GM19463 (cell line): ENCODE results near the gene PHLDB1.
"Not testable (repeated sequence)": the region's sequence is repeated elsewhere in the genome, so short reads cannot be mapped to it uniquely, and the experiment has no call there.

Experiments
- ATAC-seq: cut with Tn5 transposase; IDR thresholded peaks from one replicate; pipeline ENCODE4 v1.9.1; 2021; ENCODE audit warnings: mild to moderate bottlenecking, moderate library complexity; ENCODE audit not compliant: unreplicated experiment

The PHLDB1 gene

GRCh38 chr11:118658429-118659313, 51.3 kb downstream of the PHLDB1 start:
- ATAC-seq: no peak

DNA sequence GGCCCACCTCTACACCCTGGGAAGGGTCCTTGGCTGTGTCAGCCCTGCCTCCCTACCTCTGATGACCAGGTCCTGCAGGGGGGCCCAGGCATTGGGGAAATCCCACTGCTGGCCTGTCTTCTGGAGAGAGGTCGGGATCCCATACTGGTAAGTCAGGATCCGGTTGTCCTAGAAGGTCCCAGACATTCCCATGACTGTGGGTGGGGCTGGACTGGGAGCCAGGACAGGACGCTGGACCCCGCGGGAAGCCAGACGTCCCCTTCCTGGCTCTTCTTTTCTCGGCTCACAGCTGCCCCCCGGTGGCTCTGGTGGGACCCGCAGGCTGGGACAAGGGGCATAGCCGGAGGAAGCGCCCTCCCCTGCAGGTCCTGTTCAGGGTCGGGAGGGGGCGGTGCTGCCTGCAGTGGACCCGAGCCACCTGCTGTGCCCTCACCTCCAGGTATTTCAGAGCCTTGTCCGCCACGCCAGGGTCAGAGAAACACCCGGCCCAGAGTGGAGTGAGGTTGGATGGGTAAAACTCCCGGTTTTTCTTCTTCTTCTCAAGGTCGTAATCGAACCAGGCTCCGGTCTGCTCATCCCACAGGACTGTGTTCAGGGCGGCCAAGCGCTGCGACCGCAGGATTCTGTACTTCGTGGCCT, 52.0 kb downstream of the PHLDB1 start:
- no peak for ATAC-seq

DNA sequence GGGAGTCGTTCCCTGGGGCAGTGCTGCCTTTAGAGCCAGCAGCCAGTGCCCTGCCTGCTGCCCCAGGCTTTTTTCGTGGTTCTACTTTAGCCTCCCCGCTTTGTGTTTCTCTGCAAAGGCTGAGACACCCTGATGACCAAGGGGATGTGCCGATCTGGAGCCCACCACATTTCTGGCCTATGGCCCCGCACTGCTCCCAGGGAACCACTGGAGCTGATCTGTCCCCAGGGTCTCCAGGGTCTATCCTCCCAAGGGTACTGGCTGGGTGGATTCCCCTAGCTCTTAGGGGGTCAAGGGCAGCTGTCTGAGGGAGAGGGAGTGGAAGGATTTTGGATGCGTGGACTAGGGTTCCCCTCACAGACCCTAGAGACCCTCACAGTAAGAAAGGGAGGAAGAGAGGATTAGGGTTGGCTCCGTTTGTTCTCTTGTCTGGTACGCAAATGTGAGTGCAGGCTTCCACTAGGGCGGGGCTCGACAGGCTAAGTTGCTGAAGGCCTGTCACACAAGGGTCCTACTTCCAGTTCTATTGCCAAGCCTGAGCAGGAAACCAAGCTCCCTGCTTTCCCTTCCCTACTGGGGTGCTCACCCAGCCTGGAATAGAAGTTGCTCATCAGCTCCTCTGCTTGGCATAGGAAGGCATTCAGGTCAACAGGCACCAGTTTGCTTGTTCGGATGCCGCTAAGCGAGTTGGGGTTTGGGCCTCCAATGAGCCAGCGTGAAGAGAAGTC, 52.7 kb downstream of the PHLDB1 start:
- no peak for ATAC-seq

DNA sequence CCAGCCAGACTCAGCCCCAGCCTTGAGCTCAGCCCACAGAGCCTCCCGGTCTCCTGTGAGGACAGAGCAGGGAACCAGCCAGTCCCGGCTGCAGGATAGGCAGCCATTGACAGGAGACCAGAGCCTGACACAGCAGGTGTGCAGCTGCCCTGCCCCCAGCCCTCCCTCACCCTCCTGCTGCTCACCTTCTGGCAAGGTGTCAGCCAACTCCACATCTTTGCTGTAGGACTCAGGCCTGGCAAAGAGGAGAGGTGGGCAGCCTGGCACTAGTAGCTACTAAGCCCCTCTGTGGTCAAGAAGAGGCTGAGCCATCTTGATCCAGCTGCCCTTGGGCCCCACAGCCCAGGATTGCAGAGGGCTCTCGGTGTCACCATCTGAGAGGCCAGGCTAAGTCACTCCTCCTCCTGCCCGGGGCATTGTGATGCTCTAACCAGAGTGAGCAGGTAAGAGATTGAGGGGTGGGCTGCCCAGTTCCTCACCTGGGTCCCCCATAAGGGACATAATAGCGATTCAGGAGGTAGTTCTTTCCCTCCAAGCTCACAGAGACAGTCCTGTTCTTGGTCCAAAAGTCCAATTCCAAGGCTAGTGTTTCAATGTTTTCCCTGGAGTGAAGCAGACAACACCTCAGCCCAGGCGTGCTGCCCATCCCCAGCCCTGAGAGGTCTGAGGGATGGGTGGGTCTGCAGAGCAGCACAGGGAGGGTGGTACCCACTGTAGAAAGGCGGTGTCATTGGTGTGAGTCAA, 53.4 kb downstream of the PHLDB1 start:
- ATAC-seq: no peak

GRCh38 chr11:118661425-118662301, 54.2 kb downstream of the PHLDB1 start:
- ATAC-seq: no peak

DNA sequence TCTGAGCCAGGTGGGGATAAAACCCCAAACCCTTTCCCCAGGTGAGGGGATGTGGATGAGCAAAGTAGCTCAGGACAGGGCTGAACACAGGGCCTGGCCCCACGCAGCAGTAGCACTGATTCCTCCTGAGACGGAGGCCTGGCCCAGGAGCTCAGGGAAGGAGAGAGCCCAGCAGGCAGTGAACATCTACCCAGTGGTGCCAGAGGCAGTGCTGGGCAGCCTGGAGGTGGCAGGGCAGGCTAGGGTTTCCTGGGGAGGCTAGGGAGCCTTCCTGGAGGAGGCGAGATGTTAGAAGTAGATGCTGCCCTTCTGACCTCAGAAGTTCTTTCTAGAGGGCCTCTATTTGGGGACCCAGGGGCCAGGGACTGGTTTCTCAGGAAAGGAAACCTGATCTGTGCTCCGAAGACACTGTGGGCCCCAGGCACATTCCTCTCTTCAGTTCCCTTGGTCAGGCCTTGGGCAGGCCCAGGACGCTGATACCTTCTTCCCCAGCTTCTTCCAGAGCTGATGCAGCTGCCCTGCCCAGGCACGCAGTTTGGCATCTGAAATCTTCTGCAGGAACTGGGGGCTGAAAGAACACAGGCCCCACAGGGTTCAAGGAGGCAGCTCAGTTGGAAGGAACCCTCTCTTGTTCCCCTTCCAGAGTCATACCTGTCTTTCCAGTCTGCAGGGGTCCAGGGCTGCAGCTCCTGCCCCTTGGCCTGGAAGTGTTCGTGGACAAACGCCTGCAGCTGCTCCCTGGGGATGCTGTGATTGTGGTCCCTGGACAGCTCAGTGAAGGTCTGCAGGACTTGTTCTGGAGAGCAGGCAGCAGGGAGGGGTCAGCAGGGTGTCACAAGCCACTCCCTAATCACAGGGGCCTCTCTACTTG, 55.2 kb downstream of the PHLDB1 start:
- ATAC-seq: no peak

- no peak for ATAC-seq
Measured at GRCh38 chr11:118663381-118663780, 56.0 kb downstream of the PHLDB1 start.

DNA sequence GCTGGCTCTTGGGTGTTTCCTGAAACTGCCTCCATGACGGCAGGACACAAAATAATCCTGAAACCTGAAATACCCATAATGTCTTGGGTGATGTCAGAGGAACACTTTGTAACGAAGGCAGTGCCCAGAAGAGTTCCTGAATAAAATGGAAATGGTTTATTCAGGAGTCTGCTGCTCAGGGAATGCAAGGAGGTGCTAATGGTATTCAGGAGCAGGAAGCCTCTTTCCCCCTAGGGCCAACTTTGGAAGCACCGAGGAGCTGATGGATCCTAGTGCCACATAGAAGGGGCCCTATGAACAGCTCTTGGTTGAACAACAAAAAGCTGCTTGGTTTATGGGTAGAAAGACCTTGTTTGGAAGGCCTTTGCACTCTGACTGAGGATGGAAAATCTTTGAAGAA, 56.5 kb downstream of the PHLDB1 start:
- ATAC-seq: no peak

GRCh38 chr11:118666371-118666770, 59.0 kb downstream of the PHLDB1 start:
- no peak for ATAC-seq

DNA sequence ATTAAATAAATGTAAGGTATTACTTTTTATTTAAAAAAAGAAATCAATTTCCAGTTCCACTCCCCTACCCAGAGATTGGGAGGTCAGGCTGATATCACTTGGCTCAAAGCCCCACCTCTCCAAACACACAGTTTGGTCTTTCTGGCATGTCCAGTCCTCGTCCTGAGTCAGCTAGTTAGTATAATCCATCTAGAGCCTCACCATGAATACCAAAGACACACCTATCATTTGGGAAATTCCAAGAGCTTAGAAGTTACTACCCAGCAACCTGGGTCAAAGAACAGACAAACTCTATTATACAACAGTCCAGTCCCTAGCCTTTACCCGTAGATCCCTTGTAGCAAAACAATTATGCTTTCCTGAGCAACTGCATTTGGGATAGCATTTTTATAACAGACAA, 62.6 kb downstream of the PHLDB1 start:
- ATAC-seq: no peak

DNA sequence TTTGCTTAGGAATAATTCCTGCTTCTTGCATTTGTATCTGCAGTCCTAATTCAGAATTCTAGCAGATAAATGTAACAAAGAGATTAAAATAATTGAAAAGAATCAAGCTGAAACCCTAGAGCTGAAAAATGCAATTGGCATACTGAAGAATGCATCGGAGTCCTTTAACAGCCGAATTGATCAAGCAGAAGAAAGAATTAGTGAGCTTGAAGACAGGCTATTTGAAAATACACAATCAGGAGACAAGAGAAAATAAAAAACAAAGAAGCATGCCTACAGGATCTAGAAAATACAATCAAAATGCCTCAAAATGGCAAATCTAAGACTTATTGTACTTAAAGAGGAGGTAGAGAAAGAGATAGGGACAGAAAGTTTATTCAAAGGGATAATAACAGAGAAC, 63.8 kb downstream of the PHLDB1 start:
- ATAC-seq: no peak

- no peak for ATAC-seq
Measured at GRCh38 chr11:118672846-118673245, 65.4 kb downstream of the PHLDB1 start.

GRCh38 chr11:118673361-118674081, 66.1 kb downstream of the PHLDB1 start:
- ATAC-seq: no peak

GRCh38 chr11:118674082-118674435, 66.6 kb downstream of the PHLDB1 start:
- ATAC-seq: no peak

DNA sequence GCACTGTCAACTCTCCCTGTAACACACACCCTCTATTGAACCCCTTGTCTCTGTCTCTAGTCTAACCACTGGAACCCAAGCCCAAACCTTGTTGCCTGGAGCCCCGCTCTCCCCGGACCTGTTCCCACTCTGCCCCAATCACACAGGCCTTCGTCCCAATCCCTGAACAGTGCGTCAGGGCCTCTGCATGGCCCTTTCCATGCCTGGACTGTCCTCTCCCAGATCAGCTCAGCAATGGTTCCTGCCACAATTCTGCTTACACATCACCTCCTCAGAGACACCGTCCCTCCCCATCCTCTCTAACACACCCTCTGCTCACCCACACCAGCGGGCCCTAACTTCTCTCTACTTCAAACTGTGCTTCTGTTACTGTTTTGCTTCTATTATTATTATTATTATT, 70.6 kb downstream of the PHLDB1 start:
- no peak for ATAC-seq

DNA sequence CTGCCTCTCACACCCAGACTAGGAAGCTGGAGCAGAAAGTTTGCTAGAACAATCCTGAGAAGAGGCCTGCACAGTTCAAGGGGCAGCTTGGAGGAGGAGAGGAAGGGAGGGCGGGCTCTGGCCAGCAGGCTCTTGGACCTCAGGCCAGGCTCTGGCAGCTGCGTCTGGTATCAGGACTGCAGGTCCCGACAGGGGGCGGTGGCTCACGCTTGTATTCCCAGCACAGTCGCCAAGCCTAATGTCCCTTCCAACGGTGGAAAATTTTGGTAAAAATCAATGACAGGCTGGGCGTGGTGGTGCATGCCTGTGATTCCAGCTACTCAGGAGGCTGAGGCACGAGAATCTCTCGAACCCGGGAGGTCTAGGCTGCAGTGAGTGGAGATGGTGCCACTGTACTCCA, 71.5 kb downstream of the PHLDB1 start:
- not testable (repeated sequence) for ATAC-seq

DNA sequence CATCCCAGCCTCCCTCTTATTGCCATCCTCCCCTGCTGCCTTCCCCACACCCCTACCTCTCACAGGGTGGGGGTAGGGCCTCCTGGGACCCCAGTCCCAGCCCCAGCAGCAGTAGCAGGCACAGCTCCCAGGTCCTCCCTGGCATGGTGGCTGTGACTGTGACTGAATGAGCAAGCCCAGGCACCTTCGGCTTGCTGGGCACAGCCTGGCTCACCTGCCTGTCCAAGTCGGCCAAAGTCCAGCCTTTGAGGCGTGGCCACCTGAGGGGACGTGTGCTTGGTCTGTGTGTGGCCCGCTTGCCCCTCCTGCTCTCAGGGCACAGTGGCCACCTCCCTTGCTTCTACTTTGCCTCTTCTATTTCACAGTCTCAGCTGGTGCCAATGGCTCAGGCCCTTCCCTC, 72.1 kb downstream of the PHLDB1 start, which contains the start of gene TREH:
TSS of gene TREH (minus strand) at position 168 of the 400 bp plus-strand sequence. CDS start at position 145, 23 bp downstream.
- ATAC-seq: no peak

GRCh38 chr11:118682372-118682771, 75.0 kb downstream of the PHLDB1 start:
- ATAC-seq: no peak
